Measurements from ENCODE around the gene SEC14L3.

GRCh38 chr22:30423301-30423958 lies 48.4 kb downstream of the SEC14L3 start:
- TF ChIP-seq POLR2AphosphoS5 (IDR thresholded peaks at IDR 0.05) = peak; percentile 89 to 97 (median 95)
- TF ChIP-seq CTCF (IDR thresholded peaks at IDR 0.05) = peak in 1 of 5 experiments; percentile 9
